K562 (cell line): ENCODE data around the gene CSNK1A1.

ENCODE experiments used
- BACH1 ChIP-seq: fragments of 200-800 bp; sonication (Bioruptor generic); IDR thresholded peaks from 2 replicates; pipeline ENCODE4 v1.6.1; 2016; ENCODE audit warnings: missing genetic modification characterization, missing compliant biosample characterization
- CC2D1A ChIP-seq: fragments of 450-650 bp; IDR thresholded peaks from 2 replicates; pipeline ENCODE4 v1.6.1; 2017; ENCODE audit warnings: mild to moderate bottlenecking
- CEBPB ChIP-seq: fragments of 450-650 bp; IDR thresholded peaks from 2 replicates; pipeline ENCODE4 v1.6.1; 2016; ENCODE audit warnings: missing genetic modification characterization, missing compliant biosample characterization
- CHD4 ChIP-seq: fragments of 200-600 bp; sonication (generic); IDR thresholded peaks from 3 replicates; pipeline ENCODE4 v1.6.1; 2012; ENCODE audit warnings: low read depth, mild to moderate bottlenecking, mixed read lengths, low read length, inconsistent platforms; ENCODE audit not compliant: insufficient read depth, insufficient replicate concordance, poor library complexity, severe bottlenecking
- EGR1 ChIP-seq: fragments of 450-650 bp; conservative IDR thresholded peaks from 2 replicates; pipeline ENCODE4 v1.6.1; 2017; ENCODE audit warnings: mild to moderate bottlenecking
- ETV6 ChIP-seq, 3 experiments: fragments of 150-350 bp in 1 of 3; sonication (generic) in 1 of 3; formaldehyde crosslinking in 1 of 3; IDR thresholded peaks; 2 replicates each; pipeline versions ENCODE4 v1.6.1 to v1.8.0; 2014 to 2022; ENCODE audit warnings: borderline replicate concordance in 2 of 3, low read depth in 2 of 3, antibody characterized with exemption in 1 of 3, low read length in 1 of 3, mild to moderate bottlenecking in 1 of 3, missing genetic modification reagents in 1 of 3
- FOXM1 ChIP-seq, 2 experiments: fragments of 450-650 bp in 1 of 2; sonication (generic) in 1 of 2; formaldehyde crosslinking in 1 of 2; IDR thresholded peaks; 2 replicates each; pipeline versions ENCODE4 v1.6.1 to v1.9.0; 2017 to 2022; ENCODE audit warnings: low read depth in 2 of 2, mild to moderate bottlenecking in 2 of 2, missing genetic modification reagents in 1 of 2, moderate library complexity in 1 of 2
- HINFP ChIP-seq: fragments of 450-650 bp; conservative IDR thresholded peaks from 2 replicates; pipeline ENCODE4 v1.6.1; 2016; ENCODE audit warnings: missing genetic modification characterization, low read depth, mild to moderate bottlenecking, control low read depth, missing compliant biosample characterization
- KDM5B ChIP-seq: fragments of 200-600 bp; sonication (generic); IDR thresholded peaks from 2 replicates; pipeline ENCODE4 v1.6.1; 2012; ENCODE audit warnings: low read depth, mild to moderate bottlenecking, moderate library complexity, low read length, control low read depth, inconsistent platforms; ENCODE audit not compliant: insufficient replicate concordance
- RCOR1 ChIP-seq, 2 experiments: IDR thresholded peaks; 2 replicates each; pipeline ENCODE4 v1.6.1; 2012; ENCODE audit warnings: low read depth in 2 of 2, low read length in 2 of 2, borderline replicate concordance in 1 of 2, improper control_type of control experiment in 1 of 2
- SIX5 ChIP-seq, 2 experiments: IDR thresholded peaks; 2 replicates each; pipeline ENCODE4 v1.6.1; 2011; ENCODE audit warnings: low read length in 2 of 2, borderline replicate concordance in 1 of 2, low read depth in 1 of 2, mild to moderate bottlenecking in 1 of 2, moderate library complexity in 1 of 2; ENCODE audit not compliant: insufficient read depth in 1 of 2

- TF ChIP-seq ETV6 (IDR thresholded peaks at IDR 0.05; ENCODE audit: borderline replicate concordance in 1 of 2, low read depth in 2 of 2, low read length in 1 of 2): no peak
- TF ChIP-seq ETV6 (CRISPR knock-in tag; IDR thresholded peaks at IDR 0.05; ENCODE audit: borderline replicate concordance): no peak
- TF ChIP-seq CHD4: no peak
- no peak for TF ChIP-seq BACH1 (tag)
- no peak for TF ChIP-seq KDM5B
- TF ChIP-seq HINFP: no peak
- no peak for TF ChIP-seq EGR1
- TF ChIP-seq CC2D1A: no peak
- TF ChIP-seq FOXM1 (IDR thresholded peaks at IDR 0.05; ENCODE audit: low read depth): no peak
- TF ChIP-seq FOXM1 (CRISPR knock-in tag; IDR thresholded peaks at IDR 0.05; ENCODE audit: low read depth): no peak
- TF ChIP-seq SIX5 (IDR thresholded peaks at IDR 0.05; ENCODE audit: borderline replicate concordance in 1 of 2, insufficient read depth in 1 of 2, low read depth in 1 of 2, low read length in 2 of 2): no peak
- TF ChIP-seq CEBPB (tag): no peak
- no peak for TF ChIP-seq RCOR1 (IDR thresholded peaks at IDR 0.05; ENCODE audit: borderline replicate concordance in 1 of 2, low read depth in 2 of 2, low read length in 2 of 2)
Measured at GRCh38 chr5:149490599-149491485, 60.4 kb downstream of the CSNK1A1 start.
